GM12878 (cell line): Measurements from ENCODE around the gene ZNF668. TPM values are rescaled to one million over a fixed set of nuclear protein-coding genes. Genes with fewer than 3 reads are reported as not detected.

Experiments used
- ATF7 ChIP-seq: fragments of 450-650 bp; IDR thresholded peaks from 2 replicates; pipeline ENCODE4 v1.6.1; 2016; ENCODE audit warnings: low read depth, mild to moderate bottlenecking
- CBFB ChIP-seq: IDR thresholded peaks from 2 replicates; pipeline ENCODE4 v1.6.1; 2016; ENCODE audit warnings: antibody characterized with exemption, low read depth
- CBX3 ChIP-seq: fragments of 200-600 bp; sonication (generic); IDR thresholded peaks from 2 replicates; pipeline ENCODE4 v1.6.1; 2016; ENCODE audit warnings: low read depth, borderline replicate concordance
- CEBPB ChIP-seq, 2 experiments: fragments of 150-350 bp in 1 of 2; IDR thresholded peaks; 2 replicates each; pipeline ENCODE4 v1.6.1; 2012 to 2014; ENCODE audit warnings: low read depth in 2 of 2, low read length in 2 of 2, borderline replicate concordance in 1 of 2, inconsistent platforms in 1 of 2
- DPF2 ChIP-seq: fragments of 450-650 bp; IDR thresholded peaks from 2 replicates; pipeline ENCODE4 v1.6.1; 2017; ENCODE audit warnings: mild to moderate bottlenecking
- GATAD2B ChIP-seq: fragments of 450-650 bp; conservative IDR thresholded peaks from 2 replicates; pipeline ENCODE4 v1.6.1; 2017; ENCODE audit warnings: low read depth, mild to moderate bottlenecking, moderate library complexity
- MAX ChIP-seq: IDR thresholded peaks from 2 replicates; pipeline ENCODE4 v1.6.1; 2012; ENCODE audit warnings: low read depth, low read length, improper control_type of control experiment
- NFXL1 ChIP-seq: fragments of 450-650 bp; IDR thresholded peaks from 2 replicates; pipeline ENCODE4 v1.6.1; 2017; ENCODE audit warnings: antibody characterized with exemption, mild to moderate bottlenecking, borderline replicate concordance
- PAX5 ChIP-seq: IDR thresholded peaks from 2 replicates; pipeline ENCODE4 v1.6.1; 2011; ENCODE audit warnings: low read depth, low read length, borderline replicate concordance
- TCF12 ChIP-seq: IDR thresholded peaks from 2 replicates; pipeline ENCODE4 v1.6.1; 2011; ENCODE audit warnings: low read depth, mild to moderate bottlenecking, low read length
- TCF7 ChIP-seq: IDR thresholded peaks from 2 replicates; pipeline ENCODE4 v1.6.1; 2014; ENCODE audit warnings: antibody characterized with exemption, borderline replicate concordance
- ZNF384 ChIP-seq: IDR thresholded peaks from 2 replicates; pipeline ENCODE4 v1.6.1; 2012; ENCODE audit warnings: low read depth, mild to moderate bottlenecking, low read length, improper control_type of control experiment, borderline replicate concordance
- ZZZ3 ChIP-seq: IDR thresholded peaks from 2 replicates; pipeline ENCODE4 v1.6.1; 2011; ENCODE audit warnings: low read depth; ENCODE audit not compliant: control insufficient read depth, insufficient read length
- polyA plus RNA-seq, 11 experiments: library from polyadenylated mRNA; depleted of rRNA in 4 of 11; unstranded in 6 of 11; stranded (reverse) in 5 of 11; fragments of >200 nt; fragmentation: Nextera tagmentation in 4 of 11; fragmentation: Illumina TruSeq in 1 of 11; extraction: Ambion mirVana in 4 of 11; extraction: Trizol in 1 of 11; gene quantifications; 1 replicate in 1 of 11; 2 replicates in 10 of 11; pipeline versions ENCODE4 v1.2.1 to v1.2.3, GENCODE V29; 2011 to 2016; ENCODE audit warnings: inconsistent platforms in 2 of 11, missing spikeins in 2 of 11, low read depth in 1 of 11
- total RNA-seq, 4 experiments: library from RNA; depleted of rRNA in 3 of 4; stranded (reverse); fragments of >200 nt in 3 of 4; fragmentation: Illumina TruSeq in 1 of 4; extraction: Trizol in 1 of 4; gene quantifications; 2 replicates each; pipeline versions ENCODE4 v1.2.1 to v1.2.3, GENCODE V29; 2013 to 2021
- TF ChIP-seq, protein P1 (sequence below): IDR thresholded peaks from 2 replicates; pipeline ENCODE4 v1.6.1; 2012; ENCODE audit warnings: improper control_type of control experiment, low read depth, low read length; ENCODE audit not compliant: insufficient replicate concordance
- TF ChIP-seq, protein P2 (sequence below): fragments of 450-650 bp; IDR thresholded peaks from 2 replicates; pipeline ENCODE4 v1.6.1; 2016; ENCODE audit warnings: mild to moderate bottlenecking
- TF ChIP-seq, protein P3 (sequence below): fragments of 450-650 bp; IDR thresholded peaks from 2 replicates; pipeline ENCODE4 v1.6.1; 2017; ENCODE audit warnings: antibody characterized with exemption, mild to moderate bottlenecking, moderate library complexity
- TF ChIP-seq, protein P4 (sequence below), 3 experiments: IDR thresholded peaks in 2 of 3; conservative IDR thresholded peaks in 1 of 3; 2 replicates each; pipeline ENCODE4 v1.5.1; 2011; ENCODE audit warnings: low read depth in 3 of 3, low read length in 3 of 3, mild to moderate bottlenecking in 3 of 3, control low read depth in 2 of 3, moderate library complexity in 2 of 3, inconsistent platforms in 1 of 3, mixed read lengths in 1 of 3; ENCODE audit not compliant: control insufficient read depth in 2 of 3, insufficient read depth in 1 of 3; ENCODE audit errors: extremely low read depth in 1 of 3

ZNF668 gene
- total and polyA plus RNA-seq, 10 of the 15 experiments (the other 5 are each of a cell fraction or from before 2014, with no cell fraction given), result 0.05 to 20.7 (median 10.0) TPM; not detected in 1

- TF ChIP-seq, protein P1, sequence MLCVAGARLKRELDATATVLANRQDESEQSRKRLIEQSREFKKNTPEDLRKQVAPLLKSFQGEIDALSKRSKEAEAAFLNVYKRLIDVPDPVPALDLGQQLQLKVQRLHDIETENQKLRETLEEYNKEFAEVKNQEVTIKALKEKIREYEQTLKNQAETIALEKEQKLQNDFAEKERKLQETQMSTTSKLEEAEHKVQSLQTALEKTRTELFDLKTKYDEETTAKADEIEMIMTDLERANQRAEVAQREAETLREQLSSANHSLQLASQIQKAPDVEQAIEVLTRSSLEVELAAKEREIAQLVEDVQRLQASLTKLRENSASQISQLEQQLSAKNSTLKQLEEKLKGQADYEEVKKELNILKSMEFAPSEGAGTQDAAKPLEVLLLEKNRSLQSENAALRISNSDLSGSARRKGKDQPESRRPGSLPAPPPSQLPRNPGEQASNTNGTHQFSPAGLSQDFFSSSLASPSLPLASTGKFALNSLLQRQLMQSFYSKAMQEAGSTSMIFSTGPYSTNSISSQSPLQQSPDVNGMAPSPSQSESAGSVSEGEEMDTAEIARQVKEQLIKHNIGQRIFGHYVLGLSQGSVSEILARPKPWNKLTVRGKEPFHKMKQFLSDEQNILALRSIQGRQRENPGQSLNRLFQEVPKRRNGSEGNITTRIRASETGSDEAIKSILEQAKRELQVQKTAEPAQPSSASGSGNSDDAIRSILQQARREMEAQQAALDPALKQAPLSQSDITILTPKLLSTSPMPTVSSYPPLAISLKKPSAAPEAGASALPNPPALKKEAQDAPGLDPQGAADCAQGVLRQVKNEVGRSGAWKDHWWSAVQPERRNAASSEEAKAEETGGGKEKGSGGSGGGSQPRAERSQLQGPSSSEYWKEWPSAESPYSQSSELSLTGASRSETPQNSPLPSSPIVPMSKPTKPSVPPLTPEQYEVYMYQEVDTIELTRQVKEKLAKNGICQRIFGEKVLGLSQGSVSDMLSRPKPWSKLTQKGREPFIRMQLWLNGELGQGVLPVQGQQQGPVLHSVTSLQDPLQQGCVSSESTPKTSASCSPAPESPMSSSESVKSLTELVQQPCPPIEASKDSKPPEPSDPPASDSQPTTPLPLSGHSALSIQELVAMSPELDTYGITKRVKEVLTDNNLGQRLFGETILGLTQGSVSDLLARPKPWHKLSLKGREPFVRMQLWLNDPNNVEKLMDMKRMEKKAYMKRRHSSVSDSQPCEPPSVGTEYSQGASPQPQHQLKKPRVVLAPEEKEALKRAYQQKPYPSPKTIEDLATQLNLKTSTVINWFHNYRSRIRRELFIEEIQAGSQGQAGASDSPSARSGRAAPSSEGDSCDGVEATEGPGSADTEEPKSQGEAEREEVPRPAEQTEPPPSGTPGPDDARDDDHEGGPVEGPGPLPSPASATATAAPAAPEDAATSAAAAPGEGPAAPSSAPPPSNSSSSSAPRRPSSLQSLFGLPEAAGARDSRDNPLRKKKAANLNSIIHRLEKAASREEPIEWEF, result no peak
- TF ChIP-seq ZZZ3, result no peak
- TF ChIP-seq CBFB, result 0 out of 2 replicates have a peak, but pooled peaks have one; percentile 39
- no peak for TF ChIP-seq ATF7
- TF ChIP-seq ZNF384, result no peak
- TF ChIP-seq MAX, result no peak; the same call in 1 of the 2 replicates
- TF ChIP-seq, protein P2, sequence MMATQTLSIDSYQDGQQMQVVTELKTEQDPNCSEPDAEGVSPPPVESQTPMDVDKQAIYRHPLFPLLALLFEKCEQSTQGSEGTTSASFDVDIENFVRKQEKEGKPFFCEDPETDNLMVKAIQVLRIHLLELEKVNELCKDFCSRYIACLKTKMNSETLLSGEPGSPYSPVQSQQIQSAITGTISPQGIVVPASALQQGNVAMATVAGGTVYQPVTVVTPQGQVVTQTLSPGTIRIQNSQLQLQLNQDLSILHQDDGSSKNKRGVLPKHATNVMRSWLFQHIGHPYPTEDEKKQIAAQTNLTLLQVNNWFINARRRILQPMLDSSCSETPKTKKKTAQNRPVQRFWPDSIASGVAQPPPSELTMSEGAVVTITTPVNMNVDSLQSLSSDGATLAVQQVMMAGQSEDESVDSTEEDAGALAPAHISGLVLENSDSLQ, result no peak
- TF ChIP-seq CEBPB (IDR thresholded peaks at IDR 0.05; ENCODE audit: borderline replicate concordance in 1 of 2, low read depth in 2 of 2, low read length in 2 of 2), result no peak
- no peak for TF ChIP-seq TCF7
- TF ChIP-seq, protein P3, sequence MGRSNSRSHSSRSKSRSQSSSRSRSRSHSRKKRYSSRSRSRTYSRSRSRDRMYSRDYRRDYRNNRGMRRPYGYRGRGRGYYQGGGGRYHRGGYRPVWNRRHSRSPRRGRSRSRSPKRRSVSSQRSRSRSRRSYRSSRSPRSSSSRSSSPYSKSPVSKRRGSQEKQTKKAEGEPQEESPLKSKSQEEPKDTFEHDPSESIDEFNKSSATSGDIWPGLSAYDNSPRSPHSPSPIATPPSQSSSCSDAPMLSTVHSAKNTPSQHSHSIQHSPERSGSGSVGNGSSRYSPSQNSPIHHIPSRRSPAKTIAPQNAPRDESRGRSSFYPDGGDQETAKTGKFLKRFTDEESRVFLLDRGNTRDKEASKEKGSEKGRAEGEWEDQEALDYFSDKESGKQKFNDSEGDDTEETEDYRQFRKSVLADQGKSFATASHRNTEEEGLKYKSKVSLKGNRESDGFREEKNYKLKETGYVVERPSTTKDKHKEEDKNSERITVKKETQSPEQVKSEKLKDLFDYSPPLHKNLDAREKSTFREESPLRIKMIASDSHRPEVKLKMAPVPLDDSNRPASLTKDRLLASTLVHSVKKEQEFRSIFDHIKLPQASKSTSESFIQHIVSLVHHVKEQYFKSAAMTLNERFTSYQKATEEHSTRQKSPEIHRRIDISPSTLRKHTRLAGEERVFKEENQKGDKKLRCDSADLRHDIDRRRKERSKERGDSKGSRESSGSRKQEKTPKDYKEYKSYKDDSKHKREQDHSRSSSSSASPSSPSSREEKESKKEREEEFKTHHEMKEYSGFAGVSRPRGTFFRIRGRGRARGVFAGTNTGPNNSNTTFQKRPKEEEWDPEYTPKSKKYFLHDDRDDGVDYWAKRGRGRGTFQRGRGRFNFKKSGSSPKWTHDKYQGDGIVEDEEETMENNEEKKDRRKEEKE, result peak; percentile 55; the same call in 1 of the 2 replicates
- TF ChIP-seq NFXL1, result peak; percentile 83; the same call in 1 of the 2 replicates
- TF ChIP-seq PAX5, result peak; percentile 10; the same call in 1 of the 2 replicates
- peak; percentile 96 for TF ChIP-seq GATAD2B
- TF ChIP-seq CBX3, result no peak
- peak; percentile 86 for TF ChIP-seq DPF2
- TF ChIP-seq, protein P4, sequence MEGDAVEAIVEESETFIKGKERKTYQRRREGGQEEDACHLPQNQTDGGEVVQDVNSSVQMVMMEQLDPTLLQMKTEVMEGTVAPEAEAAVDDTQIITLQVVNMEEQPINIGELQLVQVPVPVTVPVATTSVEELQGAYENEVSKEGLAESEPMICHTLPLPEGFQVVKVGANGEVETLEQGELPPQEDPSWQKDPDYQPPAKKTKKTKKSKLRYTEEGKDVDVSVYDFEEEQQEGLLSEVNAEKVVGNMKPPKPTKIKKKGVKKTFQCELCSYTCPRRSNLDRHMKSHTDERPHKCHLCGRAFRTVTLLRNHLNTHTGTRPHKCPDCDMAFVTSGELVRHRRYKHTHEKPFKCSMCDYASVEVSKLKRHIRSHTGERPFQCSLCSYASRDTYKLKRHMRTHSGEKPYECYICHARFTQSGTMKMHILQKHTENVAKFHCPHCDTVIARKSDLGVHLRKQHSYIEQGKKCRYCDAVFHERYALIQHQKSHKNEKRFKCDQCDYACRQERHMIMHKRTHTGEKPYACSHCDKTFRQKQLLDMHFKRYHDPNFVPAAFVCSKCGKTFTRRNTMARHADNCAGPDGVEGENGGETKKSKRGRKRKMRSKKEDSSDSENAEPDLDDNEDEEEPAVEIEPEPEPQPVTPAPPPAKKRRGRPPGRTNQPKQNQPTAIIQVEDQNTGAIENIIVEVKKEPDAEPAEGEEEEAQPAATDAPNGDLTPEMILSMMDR (IDR thresholded peaks at IDR 0.05 in 2 of 3, conservative IDR thresholded peaks at IDR 0.05 in 1 of 3; ENCODE audit: control insufficient read depth in 2 of 3, extremely low read depth in 1 of 3, insufficient read depth in 1 of 3, low read depth in 3 of 3, low read length in 3 of 3), result no peak
- no peak for TF ChIP-seq TCF12
These were observed 684 bp downstream of the ZNF668 start (continued) for GRCh38 chr16:31073142-31073969.
